ENCODE data around the gene PACRG. TPM values are rescaled to one million over a fixed set of nuclear protein-coding genes. Genes with fewer than 3 reads are reported as not detected.

PACRG gene
- total RNA-seq, 1 donor from 2014 or later = 1.2 TPM

DNA sequence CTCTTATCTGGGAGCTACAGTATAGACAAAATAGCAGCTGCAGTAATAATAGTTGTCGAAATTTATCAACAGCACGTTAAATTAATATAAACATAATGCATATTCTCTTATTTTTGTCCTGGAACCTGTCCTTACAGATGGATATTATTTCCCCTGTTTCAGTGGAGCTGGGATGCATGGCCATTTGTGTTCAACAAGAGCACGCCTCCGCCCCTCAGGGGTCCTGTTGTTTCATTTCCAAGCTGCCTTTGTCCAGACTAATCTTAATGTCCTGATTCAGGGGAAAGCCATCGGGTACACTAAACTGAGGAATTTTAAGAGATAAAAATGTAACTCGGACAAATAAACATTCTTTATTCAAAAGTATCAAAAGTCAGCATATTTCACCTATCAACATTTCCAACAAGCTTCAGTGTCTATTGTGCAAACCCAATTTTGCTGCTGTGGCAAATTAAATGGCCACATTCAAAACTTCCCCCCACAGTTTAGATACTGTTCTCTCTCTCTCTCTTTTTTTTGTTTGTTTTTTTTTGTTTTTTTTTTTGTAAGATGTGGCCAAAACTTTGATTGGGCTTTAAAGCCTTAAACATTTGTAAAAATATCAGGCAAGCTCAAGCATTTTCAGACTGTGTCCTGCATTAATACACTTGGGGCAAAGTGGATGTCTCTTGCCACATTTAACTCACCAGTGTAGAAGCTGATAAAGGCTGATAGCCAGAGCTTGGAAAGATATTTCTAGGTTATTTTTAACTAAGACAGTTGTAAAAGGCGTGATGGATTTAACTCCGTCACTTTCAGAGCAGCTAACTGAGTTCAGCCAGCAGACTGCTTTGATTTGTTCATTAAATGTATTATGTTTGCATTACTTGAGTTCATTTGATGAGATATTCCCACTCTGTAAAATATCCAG is 574.2 kb downstream of the PACRG start:
- Mint-ChIP-seq H3K4me3 (ENCODE audit: unreplicated experiment) (no peak overlapping the region), H3K36me3 (ENCODE audit: unreplicated experiment) (no peaks in the 10 kb centered on the region), H3K27ac (ENCODE audit: unreplicated experiment) (no peak overlapping the region), H3K27me3 (ENCODE audit: unreplicated experiment) (no peaks in the 10 kb centered on the region), H3K9me3 (ENCODE audit: unreplicated experiment) (no peaks in the 10 kb centered on the region), H3K4me1 (ENCODE audit: unreplicated experiment) (peaks cover 10% of the 10 kb centered on the region)
- no peak for DNase-seq (ENCODE audit: extremely low spot score, unreplicated experiment)
- TF ChIP-seq, protein P1, sequence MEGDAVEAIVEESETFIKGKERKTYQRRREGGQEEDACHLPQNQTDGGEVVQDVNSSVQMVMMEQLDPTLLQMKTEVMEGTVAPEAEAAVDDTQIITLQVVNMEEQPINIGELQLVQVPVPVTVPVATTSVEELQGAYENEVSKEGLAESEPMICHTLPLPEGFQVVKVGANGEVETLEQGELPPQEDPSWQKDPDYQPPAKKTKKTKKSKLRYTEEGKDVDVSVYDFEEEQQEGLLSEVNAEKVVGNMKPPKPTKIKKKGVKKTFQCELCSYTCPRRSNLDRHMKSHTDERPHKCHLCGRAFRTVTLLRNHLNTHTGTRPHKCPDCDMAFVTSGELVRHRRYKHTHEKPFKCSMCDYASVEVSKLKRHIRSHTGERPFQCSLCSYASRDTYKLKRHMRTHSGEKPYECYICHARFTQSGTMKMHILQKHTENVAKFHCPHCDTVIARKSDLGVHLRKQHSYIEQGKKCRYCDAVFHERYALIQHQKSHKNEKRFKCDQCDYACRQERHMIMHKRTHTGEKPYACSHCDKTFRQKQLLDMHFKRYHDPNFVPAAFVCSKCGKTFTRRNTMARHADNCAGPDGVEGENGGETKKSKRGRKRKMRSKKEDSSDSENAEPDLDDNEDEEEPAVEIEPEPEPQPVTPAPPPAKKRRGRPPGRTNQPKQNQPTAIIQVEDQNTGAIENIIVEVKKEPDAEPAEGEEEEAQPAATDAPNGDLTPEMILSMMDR (IDR thresholded peaks at IDR 0.05) = no peak

DNA sequence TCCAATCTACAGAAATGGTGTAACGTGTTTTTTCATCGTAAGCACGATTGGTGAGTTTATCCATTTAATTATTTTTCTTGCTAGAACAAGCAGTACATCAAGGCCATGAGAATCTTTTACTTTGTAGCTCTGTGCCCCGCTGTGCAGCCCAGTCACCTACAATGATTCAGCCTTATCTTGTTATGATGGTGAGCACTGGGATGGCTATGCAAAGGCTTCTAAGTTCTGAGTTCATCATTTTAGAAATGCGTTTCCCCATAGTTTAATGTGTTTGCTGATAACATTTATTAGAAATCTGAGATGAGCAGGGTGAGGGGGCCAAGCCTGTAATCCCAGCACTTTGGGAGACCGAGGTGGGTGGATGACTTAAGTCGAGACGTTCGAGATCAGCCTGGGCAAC is 575.0 kb downstream of the PACRG start:
- Mint-ChIP-seq H3K27ac (ENCODE audit: unreplicated experiment) (no peak overlapping the region), H3K27me3 (ENCODE audit: unreplicated experiment) (no peaks in the 10 kb centered on the region), H3K4me3 (ENCODE audit: unreplicated experiment) (no peak overlapping the region), H3K4me1 (ENCODE audit: unreplicated experiment) (peaks cover 5% of the 10 kb centered on the region), H3K9me3 (ENCODE audit: unreplicated experiment) (no peaks in the 10 kb centered on the region), H3K36me3 (ENCODE audit: unreplicated experiment) (no peaks in the 10 kb centered on the region)
- TF ChIP-seq, protein P1 (IDR thresholded peaks at IDR 0.05) = no peak
- no peak for DNase-seq (ENCODE audit: extremely low spot score, unreplicated experiment)

DNA sequence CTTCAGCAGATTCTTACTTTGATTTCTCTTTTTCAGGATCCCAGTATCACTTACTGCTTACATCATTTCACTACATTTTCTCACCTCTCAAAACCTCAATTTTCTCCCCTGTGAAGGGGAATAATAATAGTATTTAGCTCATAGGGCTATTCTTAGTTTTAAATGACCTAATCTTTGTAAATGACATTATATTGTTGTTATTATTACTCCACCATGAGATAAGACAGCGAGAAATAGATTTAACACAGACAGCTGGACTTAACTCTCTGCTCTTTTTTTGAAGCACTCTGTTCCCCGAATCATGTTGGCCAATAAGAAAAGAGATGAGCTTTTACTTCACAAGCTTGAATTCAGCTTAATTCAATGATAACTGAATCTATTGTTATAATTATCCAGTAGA is 578.2 kb downstream of the PACRG start:
- Mint-ChIP-seq H3K4me1 (ENCODE audit: unreplicated experiment) (peaks cover 8% of the 10 kb centered on the region), H3K27me3 (ENCODE audit: unreplicated experiment) (no peaks in the 10 kb centered on the region), H3K4me3 (ENCODE audit: unreplicated experiment) (no peak overlapping the region), H3K27ac (ENCODE audit: unreplicated experiment) (no peak overlapping the region), H3K36me3 (ENCODE audit: unreplicated experiment) (no peaks in the 10 kb centered on the region), H3K9me3 (ENCODE audit: unreplicated experiment) (no peaks in the 10 kb centered on the region)
- TF ChIP-seq, protein P1 (IDR thresholded peaks at IDR 0.05) = no peak
- DNase-seq (ENCODE audit: extremely low spot score, unreplicated experiment) = no peak

DNA sequence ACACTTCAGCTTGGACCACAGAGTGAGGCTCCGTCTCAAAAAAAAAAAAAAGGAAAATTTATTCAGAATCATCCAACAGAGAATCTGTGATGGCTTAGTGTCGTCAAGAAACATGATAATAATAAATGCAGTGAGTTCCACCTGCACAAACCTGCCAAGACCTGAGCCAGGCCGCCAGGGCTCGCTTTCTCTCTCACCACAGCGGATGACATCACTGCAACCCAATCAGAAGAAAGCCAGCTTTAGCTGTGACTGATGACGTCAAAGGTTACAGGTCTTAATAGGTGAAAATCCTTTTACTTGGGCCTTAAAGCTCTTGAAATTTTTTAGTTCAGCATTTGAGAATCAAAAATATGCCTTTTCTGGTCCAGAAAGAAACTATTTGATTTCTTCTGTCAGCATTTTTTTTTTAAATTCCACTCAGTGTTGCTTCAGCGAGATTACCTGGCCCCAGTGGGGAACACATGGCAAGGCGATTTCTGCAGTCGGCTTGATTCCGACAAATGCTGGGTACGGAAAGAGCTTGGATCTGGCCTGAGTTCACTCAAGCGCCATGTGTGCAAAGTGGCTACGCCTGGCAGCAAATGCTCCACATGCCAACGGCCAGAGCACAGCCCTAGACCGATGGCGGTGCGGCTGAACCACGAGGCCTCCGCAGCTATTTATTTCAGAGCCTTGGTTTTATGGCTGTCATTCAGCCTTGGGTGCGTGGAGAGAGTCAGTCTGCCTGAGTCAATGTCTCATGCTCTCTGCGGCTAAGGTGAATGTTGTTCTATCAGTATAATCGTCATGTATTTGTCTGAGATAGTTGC is 581.1 kb downstream of the PACRG start:
- DNase-seq (ENCODE audit: extremely low spot score, unreplicated experiment) = no peak
- H3K36me3 Mint-ChIP-seq (ENCODE audit: unreplicated experiment) = no peaks in the 10 kb centered on the region
- H3K4me1 Mint-ChIP-seq (ENCODE audit: unreplicated experiment) = peaks cover 9% of the 10 kb centered on the region
- no peak overlapping the region for H3K4me3 Mint-ChIP-seq (ENCODE audit: unreplicated experiment)
- H3K9me3 Mint-ChIP-seq (ENCODE audit: unreplicated experiment) = no peaks in the 10 kb centered on the region
- TF ChIP-seq, protein P1 (IDR thresholded peaks at IDR 0.05) = no peak
- no peaks in the 10 kb centered on the region for H3K27me3 Mint-ChIP-seq (ENCODE audit: unreplicated experiment)
- H3K27ac Mint-ChIP-seq (ENCODE audit: unreplicated experiment) = no peak overlapping the region

All from osteocyte (in vitro differentiated cells).